Activated naive CD4-positive, alpha-beta T cell treated with anti-CD3 and anti-CD28 coated beads, Interleukin-2, amount 50 U/mL, for 16 hours (primary cell): ENCODE measurements around the gene TIGD7.
A peak's percentile ranks its signal among the peaks of the same experiment; 100 is the strongest.

Experiments used
- DNase-seq: peaks from one replicate; pipeline ENCODE4 v3.0.0-alpha.2; 2020

Gene TIGD7, protein sequence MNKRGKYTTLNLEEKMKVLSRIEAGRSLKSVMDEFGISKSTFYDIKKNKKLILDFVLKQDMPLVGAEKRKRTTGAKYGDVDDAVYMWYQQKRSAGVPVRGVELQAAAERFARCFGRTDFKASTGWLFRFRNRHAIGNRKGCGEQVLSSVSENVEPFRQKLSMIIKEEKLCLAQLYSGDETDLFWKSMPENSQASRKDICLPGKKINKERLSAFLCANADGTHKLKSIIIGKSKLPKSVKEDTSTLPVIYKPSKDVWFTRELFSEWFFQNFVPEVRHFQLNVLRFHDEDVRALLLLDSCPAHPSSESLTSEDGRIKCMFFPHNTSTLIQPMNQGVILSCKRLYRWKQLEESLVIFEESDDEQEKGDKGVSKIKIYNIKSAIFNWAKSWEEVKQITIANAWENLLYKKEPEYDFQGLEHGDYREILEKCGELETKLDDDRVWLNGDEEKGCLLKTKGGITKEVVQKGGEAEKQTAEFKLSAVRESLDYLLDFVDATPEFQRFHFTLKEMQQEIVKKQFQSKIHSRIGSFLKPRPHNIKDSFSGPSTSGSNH

DNA sequence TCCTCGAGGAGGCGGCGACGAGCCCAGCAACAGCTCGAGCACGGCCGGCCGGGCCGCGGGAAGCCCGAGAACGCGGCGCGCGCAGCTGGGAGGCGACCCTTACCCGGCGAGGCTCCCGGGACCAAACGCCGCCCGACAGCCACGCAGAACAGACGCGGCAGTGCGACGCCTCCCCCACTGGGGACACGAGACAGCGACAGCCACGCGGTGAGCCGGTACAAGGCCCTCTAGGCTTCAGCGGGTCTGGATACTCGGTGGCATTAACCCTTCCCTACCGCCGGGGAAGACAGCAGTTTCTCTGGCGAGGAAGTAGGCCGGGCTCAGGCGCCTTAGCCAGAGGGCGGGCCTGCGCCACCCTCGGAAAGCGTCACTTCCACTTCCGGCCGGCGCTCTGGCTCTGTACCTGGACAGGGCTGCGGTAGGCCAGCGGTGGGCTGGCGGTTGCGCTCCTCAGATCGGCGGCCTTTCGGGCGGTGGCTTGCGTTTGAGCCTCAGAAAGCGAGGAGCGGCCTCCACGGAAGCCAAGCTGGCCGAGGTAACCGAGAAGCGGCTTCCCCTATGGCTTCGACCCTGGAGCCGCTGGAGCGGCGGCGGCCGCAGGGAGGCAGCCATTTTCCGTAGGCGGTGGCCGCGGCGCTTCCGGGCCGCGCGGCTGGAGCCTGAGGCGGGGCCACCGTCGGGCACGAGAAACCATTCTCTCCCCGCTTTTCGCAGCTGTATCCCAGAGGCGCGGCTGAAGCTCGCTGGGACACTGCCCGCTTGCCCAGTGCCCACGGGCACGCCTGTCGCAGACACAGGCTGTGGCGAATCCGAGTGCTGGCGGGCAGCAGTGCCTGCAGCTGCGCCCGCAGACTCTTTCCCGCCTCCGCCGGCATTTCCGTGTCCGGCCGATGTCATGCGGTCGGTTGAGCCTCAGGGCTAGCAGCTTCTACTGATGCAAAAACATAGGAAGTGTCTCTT, at the start of gene TIGD7, which contains the start of gene ZNF75A:
Gene TIGD7, minus strand, starts transcription at position 322 of the 960 bp plus-strand sequence. CDS start 4,816 bp downstream, outside the sequence.
Gene ZNF75A, plus strand, starts transcription at position 389 of the 960 bp plus-strand sequence. CDS start 2,932 bp downstream, outside the sequence.
- peak; percentile 81 for DNase-seq

DNA sequence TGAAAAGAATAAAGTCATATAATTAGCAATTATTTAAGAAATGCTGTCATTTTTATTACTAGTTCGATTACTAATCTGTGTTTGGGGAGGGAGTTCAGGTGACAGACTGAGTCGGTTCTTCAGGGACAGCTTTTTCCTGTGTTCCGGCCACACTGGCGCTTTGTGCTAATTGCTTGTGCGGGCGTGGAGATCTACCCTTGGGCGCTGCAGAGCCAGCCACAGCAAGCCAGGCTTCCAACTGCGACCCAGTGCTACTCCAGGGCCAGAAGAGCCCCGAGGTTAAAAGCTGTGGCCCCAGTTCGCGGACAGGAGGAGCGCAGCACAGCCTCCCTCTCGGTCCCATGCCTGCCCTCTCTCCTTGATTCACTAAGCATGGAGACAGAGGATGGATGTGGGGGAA, 43.9 kb upstream of the TIGD7 start:
- no peak for DNase-seq

DNA sequence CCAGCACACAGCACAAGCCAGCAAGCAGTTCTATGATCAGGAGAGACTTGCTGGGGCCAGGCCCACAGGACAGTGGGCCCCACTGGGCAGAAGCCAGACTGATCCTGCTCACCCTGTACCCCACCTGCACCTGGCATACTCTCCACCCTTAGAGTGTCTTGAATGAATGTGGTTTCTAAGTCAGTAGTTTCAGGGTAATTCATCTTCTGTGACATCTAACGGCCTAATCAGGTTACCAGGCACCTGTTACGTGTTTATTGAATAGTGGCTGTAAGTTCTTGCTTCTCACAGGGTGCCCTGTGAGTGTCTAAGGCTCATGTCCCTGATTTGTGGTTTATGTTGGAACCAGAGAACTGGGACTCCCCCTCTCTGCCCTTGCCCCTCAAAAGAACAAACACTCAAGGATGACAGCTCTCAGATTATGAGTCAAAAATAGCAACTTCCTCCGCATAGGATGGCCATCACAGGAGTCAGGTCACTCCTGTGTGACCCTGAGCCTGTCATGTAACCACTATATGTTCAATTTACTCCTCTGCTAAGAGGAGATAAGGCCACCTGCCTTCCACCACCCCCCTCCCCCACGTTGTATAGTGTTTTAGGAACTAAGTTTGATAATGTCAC, 43.4 kb upstream of the TIGD7 start:
- no peak for DNase-seq

DNA sequence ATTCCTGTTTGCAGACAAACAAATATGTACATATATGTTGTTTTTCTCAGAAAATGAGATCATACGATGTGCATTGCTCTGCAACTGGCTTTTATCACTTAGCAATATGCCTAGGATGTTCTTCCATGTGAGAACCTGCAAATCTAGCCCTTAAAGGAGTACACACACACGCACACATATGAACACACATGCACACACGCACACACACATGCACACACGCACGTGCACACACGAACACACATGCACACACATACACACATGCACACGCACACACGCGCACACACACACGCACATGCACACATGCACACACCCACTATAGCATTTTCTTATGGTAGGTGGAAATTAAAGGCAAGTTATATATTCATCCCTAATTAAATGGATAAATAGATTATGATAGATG, 42.4 kb upstream of the TIGD7 start:
- DNase-seq = no peak

DNA sequence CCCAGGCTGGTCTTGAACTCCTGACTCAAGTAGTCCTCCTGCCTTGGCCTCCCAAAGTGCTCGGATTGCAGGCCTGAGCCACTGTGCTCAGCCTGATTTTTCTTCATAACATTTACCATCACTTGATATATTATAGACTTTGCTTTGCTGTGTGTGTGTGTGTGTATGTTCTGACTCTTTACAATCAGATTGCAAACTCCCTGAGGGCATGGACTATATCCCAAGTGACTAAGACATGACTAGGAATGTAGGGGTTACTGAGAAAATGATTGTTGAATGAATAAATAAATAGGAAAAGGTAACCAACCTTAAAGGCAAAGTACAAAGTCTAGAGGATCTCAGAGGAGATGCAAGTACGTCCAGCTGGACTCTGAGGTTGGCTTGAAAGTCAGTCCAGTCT, 40.8 kb upstream of the TIGD7 start:
- no peak for DNase-seq

DNA sequence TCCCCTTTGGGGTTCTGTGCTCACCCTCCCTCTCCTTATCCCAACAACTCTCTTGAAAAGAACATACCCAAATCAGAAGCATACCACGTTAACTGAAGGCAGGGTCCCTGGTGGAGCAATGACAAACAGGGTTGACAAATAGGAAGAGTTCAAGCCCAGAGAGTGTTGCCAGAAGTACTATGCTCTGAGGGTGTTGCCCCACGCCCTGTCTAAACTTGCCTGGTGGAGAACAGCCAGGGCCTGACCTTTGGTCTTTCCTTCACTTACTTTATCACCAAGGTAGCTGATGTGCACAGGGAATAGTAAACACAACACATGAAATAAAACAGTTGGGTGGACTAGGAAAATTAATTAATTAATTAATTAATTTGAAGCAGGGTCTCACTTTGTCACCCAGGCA, 23.4 kb upstream of the TIGD7 start:
- no peak for DNase-seq

DNA sequence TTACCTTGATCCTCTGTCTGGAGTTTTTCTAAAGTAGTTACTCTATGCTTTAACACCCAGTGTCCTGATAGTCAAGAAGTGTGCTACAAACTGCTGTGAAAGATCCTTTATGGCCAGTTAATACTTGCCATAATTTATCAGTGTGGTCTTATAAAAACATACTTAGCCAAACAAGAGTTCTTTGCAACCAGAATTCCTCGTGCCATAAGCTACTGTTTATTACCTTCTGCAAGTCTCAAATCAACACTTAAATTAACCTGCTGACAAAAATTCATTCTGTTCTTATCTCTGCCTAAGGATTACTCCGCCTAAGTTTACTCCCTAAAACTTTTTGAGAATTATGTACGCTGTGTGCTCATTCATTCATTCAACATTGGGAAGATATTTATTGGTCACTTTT, 22.9 kb upstream of the TIGD7 start:
- no peak for DNase-seq

DNA sequence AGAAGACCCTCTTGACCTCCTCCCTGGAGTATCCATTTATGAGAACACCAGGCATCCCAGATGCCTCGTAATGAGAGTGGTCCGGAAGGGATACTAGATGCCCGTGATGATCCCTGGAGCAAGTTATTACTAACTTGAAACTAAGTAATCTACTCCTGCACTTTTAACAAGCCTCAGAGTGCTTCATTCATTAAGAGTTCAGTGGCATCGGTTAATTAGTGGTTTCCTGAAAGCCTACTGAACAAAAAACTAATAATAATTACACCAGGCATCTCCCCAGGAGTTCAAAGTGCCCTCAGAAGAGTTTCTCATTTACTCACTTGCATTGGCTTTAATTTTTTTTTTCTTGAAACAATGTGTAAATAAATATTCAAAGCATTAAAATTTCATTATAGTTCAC, 22.3 kb upstream of the TIGD7 start:
- no peak for DNase-seq

DNA sequence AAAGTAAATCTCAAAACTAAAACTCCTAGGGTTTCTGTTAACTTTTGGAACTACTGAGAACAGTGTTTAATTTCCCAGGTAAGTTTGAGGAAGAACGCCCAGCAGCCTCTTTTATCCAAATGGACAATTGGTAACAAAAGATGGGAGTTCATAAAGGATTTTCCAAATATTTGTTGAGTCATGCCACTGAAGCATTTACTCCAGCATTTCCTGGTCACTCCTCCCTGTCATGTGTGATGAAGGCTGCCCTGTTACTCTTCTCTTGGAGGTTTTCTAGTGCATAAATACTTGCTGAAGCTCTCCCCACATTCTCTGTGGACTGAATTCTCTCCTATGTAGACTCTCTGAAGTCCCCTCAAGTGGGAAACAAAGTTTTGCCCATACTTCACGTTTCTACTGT, 16.6 kb upstream of the TIGD7 start:
- no peak for DNase-seq

DNA sequence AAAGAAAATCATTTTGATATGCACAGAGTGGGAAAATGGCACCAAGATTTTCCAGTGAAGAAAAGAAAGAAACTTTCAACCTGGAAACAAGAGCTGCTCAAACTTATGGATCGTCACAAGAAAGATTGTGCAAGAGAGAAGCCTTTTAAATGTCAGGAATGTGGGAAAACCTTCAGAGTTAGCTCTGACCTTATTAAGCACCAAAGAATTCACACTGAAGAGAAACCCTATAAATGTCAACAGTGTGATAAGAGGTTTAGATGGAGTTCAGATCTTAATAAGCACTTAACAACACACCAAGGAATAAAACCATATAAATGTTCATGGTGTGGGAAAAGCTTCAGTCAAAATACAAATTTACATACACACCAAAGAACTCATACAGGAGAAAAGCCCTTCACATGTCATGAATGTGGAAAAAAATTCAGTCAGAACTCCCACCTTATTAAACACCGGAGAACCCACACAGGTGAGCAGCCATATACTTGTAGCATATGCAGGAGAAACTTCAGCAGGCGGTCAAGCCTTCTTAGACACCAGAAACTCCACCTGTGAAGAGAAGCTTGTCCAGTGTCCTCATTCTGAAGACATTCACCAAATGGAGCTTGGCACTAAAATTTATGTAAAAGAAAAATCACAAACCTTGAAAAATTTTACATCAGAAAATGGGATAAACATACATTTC, 12.2 kb upstream of the TIGD7 start:
- DNase-seq = no peak

DNA sequence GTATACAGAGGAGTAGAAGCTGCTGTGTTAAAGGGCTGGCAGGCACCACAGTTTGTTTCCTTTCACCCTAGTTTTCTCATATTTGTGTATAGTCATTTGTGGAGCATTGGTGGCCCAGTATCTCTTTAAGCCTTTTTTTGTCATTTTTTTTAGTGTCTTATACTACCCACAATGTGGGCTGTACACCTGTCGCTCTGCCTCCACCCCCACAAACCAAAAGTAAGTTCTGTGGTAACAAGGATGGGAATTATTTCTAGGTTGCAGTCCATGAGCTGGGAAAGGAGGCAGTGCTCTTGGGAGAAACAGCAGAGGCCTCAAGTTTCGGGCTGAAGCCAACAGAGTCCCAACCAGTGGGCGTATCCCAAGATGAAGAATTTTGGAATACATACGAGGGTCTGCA, 6.3 kb upstream of the TIGD7 start:
- DNase-seq = no peak

DNA sequence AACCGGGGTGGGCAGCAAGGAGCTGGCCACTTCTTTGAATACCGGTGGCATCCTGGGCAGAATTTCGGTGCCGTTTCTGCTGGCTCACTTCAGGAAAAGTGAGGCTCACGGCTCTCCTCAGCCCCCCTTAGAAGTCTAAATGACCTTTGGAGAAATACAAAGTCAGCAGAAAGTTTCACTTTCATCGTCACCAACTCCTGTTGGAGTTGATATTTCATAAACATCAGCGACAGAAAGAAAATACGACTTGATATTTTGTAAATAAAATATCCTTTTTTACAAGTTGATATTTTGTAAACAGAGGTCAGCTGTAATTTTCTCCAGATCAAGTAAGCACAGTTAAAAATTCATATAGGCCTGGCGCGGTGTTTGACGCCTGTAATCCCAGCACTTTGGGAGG, 848 bp upstream of the TIGD7 start:
- no peak for DNase-seq

DNA sequence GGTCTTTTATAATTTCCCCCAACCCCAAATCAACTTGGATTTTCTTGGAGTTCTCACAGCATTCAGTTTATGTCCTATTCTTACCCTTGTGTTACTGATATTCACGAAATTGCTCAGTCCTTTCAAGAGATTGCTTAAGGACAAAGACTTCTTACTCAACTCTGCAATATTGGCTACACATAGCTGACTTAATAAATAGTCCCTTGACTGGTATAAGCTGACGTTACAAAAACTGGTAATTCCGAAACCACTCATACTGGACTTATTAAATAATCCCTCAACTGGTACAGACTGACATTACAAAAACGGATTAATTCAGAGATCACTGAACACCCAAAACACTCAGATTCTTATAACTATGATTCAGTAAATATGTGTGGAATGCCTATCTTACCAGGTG, 860 bp downstream of the TIGD7 start:
- DNase-seq = no peak

DNA sequence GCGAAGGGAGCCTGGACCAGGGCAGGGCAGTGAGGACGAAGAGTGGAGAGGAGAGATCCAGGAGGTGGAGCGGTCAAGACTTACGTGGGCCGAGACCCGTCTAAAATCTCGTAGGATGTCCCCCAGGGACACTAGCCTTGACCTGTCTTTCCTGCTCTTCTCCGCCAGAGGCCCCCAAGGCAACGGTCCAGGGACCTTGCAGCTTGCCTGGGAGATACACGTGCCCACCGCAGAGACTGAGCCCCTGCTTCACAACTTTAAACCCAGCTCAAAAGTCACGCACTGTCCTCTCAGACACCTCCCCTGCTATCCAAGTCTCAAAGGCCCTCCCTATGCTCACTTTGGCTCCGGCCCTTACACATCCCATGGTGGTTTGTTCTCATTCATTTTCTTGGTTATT, 9.4 kb downstream of the TIGD7 start:
- DNase-seq = no peak

DNA sequence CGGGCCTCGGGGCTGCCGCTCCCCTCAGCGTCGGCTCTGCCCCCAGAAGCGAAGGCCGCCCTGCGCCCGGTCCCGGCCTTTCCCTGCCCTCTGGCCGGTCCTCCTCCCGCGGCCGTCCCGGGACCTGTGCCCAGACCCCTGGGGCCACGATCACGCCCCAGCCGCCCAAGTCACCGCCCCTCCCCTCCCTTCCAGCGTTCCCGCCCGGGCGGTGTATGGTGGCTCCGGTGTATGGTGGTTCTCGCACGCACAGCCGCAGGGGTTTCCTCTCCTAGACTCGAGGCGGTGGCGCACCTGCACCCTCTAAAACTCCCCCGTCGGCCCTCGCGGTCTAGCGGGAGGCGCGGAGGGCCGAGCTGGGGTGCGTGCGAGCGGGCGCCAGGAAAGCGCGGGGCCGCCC, 10.0 kb downstream of the TIGD7 start:
- no peak for DNase-seq

DNA sequence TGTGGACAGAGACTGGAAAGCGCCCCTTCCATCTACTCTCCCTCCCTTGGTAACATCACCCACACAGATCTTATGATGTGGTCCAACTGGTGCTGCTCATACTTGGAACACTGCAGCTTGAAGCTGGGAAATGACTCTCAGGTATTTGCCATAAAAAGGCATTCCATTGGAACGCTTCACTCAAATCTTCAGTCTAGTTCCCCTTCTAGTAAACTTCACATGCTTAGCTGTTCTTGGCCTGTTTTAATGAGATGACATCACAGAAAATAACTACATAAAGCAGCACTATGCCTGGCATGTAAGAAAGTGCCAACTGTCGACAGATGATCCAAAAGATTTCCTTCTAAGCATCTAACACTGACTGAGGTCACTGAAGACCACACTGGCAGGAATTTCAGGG, 12.6 kb downstream of the TIGD7 start:
- DNase-seq = no peak

DNA sequence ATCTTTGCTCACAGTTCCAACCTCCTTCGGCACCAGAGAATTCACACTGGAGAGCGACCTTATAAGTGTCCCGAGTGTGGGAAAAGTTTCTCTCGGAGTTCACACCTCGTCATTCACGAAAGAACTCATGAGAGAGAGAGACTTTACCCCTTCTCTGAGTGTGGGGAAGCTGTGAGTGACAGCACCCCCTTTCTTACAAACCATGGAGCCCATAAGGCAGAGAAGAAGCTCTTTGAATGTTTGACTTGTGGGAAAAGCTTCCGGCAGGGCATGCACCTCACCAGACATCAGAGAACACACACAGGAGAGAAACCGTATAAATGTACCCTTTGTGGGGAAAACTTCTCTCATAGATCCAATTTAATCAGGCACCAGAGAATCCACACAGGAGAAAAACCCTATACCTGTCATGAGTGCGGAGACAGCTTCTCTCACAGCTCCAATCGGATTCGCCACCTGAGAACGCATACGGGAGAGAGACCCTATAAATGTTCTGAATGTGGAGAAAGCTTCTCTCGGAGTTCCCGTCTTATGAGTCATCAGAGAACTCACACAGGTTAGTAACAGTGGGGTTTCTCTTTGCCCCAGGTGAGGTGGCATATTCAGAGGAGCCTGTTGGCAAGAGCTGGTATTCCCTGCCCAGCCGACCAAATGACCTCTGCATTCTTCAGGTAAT, 15.1 kb downstream of the TIGD7 start:
- no peak for DNase-seq

DNA sequence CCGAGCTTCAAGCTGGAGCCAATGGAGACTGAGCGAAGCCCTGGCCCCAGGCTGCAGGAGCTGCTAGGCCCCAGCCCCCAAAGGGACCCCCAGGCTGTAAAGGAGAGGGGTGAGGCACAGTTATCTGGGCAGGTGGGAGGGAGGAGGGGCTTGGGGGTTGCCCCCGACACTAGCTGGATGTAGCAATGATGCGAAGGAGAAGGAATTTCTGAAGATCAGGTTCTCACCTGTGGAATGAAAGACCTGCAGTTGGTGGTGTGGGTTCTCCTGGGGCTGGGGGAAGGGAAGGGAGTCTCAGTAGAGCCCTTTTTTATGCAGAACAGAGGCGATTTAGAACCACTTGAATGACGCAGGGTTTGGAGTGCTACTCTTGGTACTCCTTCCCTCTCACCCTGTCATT, 20.1 kb downstream of the TIGD7 start:
- no peak for DNase-seq

DNA sequence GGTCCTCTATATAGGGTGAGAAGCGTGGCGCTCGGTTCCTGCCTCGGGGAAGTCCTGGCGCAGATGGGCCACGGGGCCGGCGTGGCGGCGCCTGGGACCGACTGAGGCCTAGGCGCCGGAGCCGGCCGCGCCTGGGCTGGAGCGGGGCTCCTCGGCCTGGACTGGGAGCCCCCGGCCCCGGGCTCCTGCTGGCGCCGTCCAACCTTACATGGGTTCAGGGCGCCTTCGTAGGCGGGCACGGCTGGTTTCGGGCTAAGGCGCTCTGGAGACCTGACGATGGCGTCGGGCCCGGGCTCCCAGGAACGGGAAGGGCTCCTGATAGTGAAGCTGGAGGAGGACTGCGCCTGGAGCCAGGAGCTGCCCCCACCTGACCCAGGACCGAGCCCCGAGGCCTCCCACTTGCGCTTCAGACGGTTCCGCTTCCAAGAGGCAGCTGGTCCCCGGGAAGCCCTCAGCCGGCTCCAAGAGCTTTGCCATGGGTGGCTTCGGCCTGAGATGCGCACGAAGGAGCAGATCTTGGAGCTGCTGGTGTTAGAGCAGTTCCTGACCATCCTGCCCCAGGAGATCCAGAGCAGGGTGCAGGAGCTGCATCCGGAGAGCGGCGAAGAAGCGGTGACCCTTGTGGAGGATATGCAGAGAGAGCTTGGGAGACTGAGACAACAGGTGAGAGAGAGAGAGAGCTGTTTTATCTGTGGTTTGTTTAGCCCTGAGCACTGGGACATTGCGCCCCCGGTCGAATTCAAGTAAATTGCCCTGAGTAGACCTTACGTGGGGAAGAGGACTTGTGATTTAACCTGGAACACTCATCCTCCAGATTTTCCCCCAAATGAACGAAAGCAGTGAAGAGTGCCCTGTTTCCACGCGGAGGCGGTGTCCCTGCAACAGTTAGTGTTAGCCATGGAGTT, 21.4 kb downstream of the TIGD7 start:
- DNase-seq = no peak

DNA sequence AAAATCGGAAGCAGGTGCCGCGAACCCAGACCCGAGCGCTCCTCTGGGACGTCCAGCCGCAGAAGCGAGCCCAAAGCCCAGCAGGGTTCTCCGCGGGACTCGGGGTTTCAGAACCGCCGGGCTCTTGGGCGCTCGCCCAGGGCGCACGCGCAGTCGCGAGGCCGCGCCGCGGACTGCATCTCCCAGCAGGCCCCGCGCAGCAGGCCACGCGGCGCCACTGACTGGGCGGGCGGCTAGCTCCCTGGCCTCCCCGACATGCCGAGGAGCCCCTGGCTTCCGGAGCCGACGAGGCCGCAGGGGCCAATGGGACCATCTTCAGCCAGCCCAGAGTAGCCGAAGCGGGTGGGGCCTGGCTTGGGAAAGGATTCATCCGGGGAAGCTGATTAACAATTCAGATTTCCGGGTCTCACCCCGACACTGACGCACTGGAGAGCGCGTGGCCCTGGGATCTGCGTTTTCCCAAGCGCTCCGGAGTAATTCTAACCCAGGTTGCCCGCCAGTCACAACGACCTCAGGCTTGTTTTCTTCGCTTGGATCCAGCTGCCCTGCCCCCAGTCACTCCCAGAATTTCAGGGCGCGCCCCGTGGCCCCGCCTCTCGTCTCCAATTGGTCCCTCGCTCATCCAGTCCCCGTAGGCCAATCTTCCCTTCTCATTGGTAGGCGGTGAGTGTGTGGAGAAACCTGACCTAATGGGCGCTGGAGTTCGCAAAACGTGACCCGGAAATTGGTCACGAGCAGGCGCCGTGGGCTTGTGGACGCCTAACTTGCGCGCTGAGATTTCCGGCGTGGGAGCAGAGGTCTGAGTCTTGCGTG, 22.3 kb downstream of the TIGD7 start, which contains the start of gene ZNF263:
Gene ZNF263, plus strand, starts transcription at position 762 of the 813 bp plus-strand sequence. CDS start 328 bp downstream, outside the sequence.
- DNase-seq = peak; percentile 93
